HG02610 (cell line): ENCODE results near the gene MTMR3.
"Not testable (repeated sequence)": the region's sequence is repeated elsewhere in the genome, so short reads cannot be mapped to it uniquely, and the experiment has no call there.

Source experiments
- ATAC-seq: cut with Tn5 transposase; IDR thresholded peaks from one replicate; pipeline ENCODE4 v1.9.1; 2021; ENCODE audit warnings: mild to moderate bottlenecking, moderate library complexity; ENCODE audit not compliant: unreplicated experiment

MTMR3 gene

DNA sequence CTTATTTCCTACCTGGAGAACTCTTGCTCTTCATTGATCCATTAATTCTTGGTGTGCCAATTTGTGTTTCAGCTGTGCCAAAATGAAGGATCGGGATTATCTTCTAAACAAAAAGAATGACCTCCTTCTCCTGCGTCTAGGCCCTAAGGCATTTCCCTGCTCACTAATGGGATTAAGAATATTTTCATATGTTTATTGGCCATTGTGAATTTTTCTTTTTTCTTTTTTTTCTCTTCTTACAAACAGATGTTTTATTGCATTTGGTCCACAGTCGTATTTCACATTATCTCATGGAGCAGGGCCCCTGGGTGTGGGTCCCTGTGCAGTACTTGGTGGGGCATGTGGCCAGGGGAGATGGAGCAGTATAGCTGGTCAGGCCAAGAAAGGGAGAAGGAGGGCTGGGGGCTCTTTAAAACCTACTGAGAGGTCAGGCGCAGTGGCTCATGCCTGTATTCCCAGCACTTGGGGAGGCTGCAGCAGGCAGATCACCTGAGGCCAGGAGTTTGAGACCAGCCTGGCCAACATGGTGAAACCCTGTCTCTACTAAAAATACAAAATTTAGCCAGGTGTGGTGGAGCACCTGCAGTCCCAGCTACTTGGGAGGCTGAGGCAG, 162.0 kb downstream of the MTMR3 start:
- ATAC-seq = no peak

DNA sequence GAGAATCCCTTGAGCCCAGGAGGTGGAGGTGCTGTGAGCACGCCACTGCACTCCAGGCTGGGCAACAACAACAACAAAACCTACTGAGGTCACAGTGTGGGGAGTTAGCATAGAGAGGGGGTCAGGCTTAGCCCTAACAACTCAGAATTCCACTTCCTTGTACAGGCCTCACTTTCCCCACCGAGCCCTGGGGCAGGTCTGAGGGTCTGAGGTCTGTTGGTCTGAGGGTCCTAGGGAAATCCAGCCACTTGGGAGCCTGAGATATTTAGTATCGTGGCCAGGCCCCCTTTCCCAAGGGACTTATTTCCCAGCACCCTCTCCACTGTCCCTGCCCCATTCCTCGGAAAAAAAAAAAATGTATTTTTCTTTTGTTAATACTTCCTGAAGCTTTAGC, 162.5 kb downstream of the MTMR3 start:
- no peak for ATAC-seq

DNA sequence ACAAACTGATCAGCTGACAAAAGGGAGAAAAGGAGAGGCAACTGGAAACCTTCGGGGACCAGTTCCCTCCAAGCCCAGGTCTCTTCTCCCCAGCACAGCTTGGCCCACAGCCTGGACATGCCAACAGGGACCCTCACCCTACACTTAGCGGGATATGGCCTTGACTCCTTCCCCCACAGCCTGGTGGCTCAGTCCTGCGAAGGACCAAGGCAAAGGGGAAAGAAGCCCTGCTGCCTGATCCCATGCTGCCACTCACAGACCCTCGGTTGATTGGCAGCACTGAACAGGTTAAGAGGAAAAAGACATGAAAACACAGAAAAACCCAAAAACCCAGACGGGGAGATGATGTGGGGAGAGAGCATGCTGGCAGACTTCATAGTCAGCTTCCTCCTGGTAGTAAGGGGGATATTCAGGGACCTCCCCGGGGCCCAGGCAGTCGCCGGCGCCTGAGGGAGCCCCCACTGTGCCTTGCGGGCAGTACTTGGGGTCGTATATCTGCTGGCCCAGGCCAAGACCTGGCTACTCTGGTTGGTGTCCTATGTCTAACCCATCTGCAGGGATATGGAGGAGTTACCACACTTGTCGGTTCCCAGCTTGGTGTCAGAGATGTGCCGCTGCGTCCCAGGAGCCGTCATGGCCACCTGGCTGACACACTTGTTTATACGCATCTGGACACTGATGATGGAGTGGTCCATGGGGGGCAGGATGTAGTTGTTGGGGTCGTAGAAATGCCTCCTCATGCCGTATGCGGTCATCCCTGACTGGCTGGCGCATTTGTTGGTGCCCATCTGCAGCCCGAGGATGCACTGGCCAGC, 163.1 kb downstream of the MTMR3 start:
- ATAC-seq = no peak

DNA sequence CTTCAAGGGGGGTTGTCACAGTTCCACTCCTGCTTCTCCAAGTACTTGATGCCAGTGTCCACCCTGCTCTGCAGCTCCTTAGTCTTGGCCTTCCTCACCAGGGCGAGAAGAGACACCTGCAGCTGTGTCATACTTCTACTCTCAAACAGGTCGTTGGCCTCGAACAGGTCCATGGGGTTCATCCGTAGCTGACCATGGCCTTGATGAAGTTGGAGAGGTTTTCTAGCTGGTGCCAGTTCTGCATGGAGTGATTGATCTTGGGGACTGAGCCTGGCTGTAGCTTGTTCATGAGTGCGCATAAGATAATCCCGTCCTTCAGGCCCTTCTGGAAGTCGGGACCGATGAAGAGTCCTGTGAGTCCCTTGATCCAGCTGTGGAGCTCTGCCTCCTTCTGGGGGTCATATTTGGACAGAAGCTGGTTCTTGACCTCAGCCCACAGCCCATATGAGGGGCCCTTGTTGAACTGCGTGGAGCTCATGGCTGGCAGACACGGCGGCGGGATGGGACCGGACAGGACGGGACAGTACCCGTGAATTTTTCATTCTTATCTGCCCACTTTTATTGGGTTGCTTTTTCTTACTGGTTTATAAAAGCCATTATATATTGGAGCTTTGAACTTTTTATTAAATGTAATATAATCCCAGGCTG, 163.9 kb downstream of the MTMR3 start:
- no peak for ATAC-seq

DNA sequence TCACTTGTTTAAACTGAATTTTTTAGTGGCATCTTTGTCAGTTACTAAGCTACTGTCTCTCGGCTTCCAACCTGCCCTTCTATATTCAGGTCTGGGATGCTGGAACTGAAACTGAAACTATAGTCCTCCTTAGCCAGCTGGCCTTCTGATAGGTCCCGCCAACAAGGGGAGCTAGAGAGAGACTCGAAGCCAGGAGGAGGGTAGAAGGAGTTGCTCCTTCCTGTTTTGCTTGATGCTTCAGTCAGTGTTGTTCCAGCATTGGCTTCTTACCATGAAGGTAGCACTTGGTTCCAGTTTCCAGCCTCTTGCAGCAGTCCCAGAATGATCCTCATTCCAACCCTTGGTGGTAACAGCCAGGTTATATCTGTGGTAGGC, 164.4 kb downstream of the MTMR3 start:
- ATAC-seq = no peak

DNA sequence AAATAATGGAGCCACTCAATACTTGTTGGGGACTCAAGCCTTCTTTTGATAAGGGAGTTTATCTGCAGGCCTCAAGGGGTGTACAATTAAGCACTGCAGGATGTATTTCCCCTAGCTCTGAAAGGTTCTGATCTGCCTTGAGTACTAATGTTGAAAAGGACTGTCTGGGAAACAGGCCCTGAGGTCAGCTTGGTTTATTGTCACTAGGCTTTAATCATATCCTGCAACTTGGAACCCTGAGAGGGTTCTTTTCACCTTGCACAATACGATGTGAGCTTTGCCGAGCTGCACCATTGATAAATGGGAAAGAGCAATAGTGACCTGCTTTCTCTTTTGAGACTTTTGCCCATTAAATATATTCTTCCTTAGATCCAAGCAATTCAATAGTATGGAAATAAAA, 165.7 kb downstream of the MTMR3 start:
- no peak for ATAC-seq

DNA sequence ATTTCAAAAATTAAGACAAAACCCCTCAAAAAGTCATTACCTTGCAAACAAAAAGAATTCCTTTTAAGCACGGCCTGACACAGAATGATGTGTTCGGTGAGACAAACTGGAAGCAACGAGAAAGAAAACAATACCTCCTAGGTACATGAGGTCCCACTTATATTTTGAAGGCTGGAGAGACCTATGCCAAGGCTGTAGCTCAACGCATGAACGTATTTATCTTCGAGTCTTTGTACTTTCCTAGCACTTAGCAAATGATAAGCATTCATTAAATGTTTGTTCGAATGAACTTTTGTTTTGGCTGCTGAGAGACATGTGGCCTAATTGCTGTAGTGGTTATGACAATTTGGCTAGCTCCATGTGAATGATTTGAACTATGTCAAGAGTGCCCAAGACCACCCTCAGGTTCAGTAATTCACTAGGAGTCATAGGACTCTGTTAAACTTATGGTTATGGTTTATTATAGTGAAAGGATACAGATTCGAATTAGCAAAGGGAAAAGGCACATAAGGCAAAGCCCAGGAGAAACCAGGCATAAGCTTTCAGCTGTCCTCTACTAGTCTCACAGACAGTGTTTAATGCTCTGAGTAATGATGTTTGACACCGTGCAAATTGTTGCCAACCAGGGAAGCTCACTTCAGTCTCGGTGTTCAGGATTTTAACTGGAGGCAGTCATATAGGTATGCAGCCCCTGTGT, 171.2 kb downstream of the MTMR3 start:
- no peak for ATAC-seq

DNA sequence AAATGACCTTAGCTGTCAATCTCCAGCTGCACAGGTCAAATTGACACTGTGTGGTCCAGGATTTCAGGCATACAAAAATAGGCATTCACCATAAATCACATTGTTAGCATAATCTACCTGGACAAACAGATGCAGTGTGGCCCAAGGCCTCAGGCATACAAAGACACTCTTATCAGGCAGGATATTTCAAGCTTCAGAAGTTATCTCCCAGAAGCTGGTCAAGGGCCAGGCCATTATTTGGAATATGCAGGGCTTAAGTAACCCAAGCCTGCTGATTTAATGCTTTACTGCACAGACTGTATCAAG, 171.7 kb downstream of the MTMR3 start:
- no peak for ATAC-seq

DNA sequence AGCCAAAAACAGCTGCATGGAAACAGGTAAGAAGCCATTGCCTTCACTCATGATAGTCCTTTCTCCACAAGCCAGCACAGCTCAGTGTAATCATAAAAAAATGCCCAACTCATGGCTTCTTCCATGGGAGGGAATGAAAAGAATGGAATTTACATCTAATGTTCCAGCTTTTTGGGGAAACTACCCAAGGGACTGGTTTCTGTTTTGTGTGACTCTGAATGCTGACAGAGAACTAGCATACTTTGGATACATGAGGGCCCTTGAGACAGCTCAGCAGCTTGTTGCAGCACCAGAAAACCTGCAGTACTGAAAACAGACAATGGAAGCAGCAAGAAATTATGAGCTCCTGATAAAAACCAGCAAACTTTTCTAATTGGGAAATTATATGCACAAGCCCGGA, 173.0 kb downstream of the MTMR3 start:
- no peak for ATAC-seq

DNA sequence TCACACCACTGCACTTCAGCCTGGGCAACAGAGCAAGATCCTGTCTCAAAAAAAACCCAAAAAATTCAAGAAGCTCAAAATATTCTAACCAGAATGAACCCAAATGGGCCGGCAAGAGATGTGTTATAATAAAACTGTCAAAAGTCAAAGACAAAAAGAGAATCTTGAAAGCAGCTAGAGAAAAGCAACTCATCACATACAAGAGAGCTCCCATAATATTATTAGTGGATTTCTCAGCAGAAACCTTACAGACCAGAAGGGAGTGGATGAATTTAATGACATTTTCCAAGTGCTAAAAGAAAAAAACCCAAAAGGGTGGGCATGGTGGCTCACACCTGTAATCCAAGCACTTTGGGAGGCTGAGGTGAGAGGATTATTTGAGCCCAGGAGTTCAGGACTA, 174.4 kb downstream of the MTMR3 start:
- ATAC-seq = no peak

DNA sequence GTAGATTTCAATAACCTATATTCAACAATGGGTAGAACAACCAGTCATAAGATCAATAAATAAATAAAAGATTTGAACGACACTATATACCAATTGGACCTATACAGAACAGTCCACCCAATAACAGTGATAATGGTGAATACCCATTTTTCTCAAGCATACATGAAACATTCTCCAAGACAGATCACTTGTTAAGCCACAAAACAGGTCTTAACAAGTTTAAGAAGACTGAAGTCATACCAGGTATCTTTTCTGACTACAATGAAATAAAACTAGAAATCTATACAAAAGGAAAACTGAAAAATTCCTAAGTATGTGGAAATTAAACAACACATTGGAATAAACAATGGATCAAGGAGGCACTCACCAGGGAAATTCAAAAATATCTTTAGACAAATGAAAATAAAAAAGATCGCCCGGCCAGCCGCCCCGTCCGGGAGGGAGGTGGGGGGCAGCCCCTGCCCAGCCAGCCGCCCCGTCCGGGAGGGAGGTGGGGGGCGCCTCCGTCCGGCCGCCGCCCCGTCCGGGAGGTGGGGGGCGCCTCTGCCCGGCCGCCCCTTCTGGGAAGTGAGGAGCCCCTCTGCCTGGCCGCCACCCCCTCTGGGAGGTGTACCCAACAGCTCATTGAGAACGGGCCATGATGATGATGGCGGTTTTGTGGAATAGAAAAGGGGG, 176.5 kb downstream of the MTMR3 start:
- not testable (repeated sequence) for ATAC-seq

DNA sequence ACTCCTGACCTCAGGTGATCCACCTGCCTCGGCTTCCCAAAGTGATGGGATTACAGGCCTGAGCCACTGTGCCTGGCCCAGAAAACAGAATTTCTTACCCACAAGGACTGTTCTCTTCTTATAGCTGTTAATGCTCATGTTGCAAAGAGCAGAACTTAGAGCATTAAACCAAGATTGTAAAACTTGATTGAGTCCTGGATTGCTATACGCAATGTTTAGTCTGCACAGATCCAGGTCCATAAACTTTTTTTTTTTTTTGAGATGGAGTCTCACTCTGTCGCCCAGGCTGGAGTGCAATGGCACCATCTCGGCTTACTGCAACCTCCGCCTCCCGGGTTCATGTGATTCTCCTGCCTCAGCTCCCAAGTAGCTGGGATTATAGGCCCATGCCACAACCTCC, 178.1 kb downstream of the MTMR3 start:
- not testable (repeated sequence) for ATAC-seq

DNA sequence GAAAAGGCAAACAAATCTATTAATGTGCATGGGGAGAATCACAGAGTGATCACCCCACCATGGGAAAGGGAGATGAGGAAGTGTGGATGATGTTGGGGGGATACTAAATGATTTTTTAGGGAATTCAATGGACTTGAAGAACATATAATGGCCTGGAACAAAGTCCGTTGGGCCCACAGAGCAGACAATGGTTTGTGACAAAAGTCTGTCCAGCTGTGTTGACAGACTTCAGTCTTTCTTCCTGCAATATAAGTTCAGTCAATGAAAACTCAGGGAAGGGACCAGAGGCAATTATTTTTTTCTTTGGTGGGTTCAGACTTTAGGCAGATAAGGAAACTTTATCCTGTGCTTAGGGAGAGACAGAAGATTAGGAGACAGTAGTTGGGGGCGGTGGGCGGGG, 179.3 kb downstream of the MTMR3 start:
- no peak for ATAC-seq

DNA sequence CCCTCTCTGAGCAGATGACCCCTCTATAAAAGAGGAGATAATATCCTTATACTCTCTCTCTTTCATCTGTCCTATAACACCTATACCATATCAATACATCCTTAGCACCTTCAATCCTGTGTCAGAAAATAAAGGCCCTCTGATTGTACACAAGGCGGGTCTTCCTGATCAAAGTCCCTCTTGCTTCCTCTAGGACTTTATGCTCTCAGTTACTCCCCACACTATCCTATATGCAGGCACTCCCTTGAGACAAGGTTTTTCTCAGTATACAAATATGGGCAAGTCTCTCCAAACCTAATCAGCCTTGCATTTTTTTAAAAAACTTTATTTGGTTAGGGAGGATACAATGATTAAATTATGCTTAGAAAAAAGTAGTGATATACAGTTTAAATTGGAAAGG, 180.0 kb downstream of the MTMR3 start:
- ATAC-seq = no peak

DNA sequence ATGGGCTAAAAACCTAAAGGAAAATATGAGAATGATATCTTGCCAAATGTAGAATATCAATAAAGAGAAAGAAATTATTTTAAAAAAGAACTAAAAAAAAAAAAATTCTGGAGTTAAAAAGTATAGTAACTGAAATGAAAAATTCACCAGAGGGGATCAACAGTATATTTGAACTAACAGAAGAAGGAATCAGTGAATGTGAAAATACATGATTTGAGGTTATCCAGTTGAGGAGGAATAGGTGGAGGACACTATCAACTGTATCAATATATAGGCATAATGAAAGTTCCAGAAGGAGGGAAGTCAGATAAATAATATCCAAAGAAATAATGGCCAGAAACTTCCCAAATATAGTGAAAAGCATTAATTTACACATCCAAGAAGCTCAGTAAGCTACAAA, 181.2 kb downstream of the MTMR3 start:
- ATAC-seq = no peak

DNA sequence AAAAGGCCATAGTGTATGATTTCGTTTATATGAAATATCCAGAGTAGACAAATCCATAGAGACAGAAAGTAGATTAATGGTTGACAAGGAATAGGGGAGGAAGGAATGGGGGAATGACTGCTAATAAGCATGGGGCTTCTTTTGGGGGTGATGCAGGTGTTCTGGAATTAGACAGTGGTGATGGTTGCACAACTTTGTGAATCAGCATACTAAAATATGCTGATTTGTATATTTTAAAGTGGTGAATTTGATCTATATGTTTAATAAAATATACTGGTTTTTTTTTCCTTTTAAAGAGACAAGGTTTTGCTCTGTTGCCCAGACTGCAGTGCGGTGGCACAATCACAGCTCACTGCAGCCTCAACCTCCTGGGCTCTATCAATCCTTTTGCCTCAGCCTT, 190.8 kb downstream of the MTMR3 start:
- ATAC-seq = no peak

DNA sequence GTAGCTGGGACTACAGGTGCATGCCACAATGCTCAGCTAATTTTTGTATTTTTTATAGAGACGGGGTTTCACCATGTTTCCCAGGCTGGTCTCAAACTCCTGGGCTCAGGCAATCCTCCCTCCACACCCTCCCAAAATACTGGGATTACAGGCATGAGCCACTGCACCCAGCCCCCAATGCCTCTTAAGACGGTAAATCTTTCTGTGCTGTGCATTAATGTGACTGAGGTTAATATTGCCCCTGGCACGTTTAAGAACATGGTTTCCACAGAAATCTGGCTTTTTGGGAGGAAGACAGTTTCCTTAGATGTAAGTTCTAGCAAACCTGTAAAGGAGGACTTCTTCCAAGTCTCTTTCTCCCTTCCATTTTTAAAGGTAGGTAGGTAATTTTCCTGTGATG, 191.2 kb downstream of the MTMR3 start:
- no peak for ATAC-seq

DNA sequence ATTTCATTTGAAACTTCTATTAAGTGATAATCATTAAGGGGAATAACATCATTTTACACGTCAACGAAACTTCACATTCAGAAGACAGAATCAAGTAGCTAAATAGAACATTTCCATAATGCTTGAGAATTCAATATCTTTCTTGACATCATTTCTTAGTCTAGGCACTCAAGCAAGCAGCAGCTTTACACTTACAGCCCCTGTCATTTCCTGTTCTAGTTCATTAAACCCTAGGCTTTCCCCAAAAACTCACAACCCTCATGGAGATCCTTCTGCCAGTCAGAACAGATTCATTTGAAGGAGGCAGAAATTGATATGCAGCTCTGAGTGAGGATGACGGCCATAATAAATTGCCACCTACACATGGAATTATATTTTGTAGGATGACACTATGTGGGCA, 192.0 kb downstream of the MTMR3 start:
- ATAC-seq = no peak

DNA sequence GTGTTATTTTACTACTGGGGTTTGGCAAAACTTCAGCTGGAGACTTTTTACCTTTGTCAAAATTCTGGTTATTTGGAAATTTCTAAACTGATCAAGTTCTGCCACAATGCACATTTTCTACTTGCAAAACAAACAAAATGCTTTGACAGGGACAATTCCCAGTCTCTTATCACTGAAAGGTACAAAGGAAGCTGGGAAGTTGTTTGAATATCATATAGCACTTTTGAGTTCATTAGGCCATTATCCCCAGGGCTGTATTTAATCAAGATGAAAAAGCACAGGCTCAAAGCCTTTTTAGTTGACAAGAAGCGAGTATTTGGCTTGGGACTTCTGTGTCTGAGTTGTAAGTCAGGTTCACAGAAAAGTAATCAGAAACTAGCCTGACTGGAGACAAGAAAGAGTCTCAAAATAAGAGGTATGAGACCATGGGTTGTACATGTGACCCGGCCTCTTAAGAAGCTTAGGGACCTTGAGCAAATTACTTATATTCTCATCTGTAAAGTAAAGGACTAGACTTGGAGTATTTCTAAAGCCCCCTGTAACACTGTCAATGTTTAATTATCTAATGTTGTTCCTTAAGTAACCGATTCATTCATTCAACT, 194.4 kb downstream of the MTMR3 start:
- no peak for ATAC-seq

DNA sequence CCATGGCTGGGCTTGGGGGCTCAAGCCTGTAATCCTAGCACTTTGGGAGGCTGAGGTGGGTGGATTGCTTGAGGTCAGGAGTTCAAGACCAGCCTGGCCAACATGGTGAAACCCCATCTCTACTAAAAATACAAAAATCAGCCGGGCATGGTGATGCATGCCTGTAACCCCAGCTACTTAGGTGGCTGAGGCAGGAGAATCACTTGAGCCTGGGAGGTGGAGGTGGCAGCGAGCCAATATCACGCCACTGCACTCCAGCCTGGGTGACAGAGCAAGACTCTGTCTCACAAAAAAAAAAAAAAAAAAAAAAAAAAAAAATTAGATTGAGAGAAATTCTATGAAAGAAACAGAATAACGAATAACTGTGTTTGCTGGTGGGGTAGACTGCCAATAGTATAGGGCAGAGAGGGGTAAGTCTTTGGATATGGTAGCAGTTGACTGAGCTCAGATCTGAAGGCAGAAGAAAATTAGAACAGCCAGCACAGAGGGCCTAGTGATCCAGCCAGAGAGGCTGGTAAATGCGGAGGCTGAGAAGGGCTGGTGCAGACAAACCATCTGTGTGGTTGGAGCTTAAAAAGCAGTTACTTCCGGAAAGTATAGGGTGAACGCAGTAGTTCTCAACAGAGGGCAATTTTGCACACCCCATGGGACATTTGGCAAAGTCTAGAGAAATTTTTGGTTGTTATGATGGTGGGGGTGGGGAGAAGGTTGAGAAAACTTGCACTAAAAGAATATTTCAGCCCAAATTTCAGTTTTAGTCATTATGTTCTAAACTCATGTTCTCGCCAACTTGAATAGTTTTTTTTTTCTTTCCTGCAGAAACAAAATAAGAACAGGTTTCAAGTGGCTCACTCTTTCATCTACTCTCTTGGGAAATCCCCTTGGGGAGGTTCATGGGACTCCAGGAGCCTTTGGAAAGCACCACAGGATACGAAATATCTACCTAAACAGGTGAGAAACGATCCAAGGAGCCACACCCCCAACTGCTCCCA, 195.6 kb downstream of the MTMR3 start:
- ATAC-seq = no peak
